Melanocyte of skin (primary cell): ENCODE measurements around the gene SLC35E3. TPM values are rescaled to one million over a fixed set of nuclear protein-coding genes. Genes with fewer than 3 reads are reported as not detected.

ENCODE experiments used
- total RNA-seq, 2 donors: library from RNA; depleted of rRNA; stranded (reverse); fragments of >200 nt; gene quantifications; 2 replicates each; pipeline ENCODE4 v1.2.3, GENCODE V29; 2012

Gene SLC35E3
- total RNA-seq = 1 to 10 TPM; 2.0 to 7.2 TPM

GRCh38 chr12:68745904-68746571 is at the start of gene SLC35E3:
SLC35E3 (plus strand) TSS chr12:68746176; CDS start chr12:68746378, 202 bp downstream.

GRCh38 chr12:68807576-68808387 is 61.8 kb downstream of the SLC35E3 start, which contains the start of gene MDM2:
MDM2 (plus strand) TSS chr12:68808177; CDS start chr12:68808478, 301 bp downstream.

Other genes with a start within 250 kb of the SLC35E3 start
- gene RAP1B, start 135.3 kb upstream of the SLC35E3 start, total RNA-seq = 10 to 100 TPM; 72.3 to 94.2 TPM
- gene NUP107, start 59.2 kb upstream of the SLC35E3 start, total RNA-seq = 10 to 100 TPM; 45.8 to 94.6 TPM
- 100 to 1,000 TPM; 150 to 212 TPM for gene MDM2, start 62.0 kb downstream of the SLC35E3 start, total RNA-seq
- gene CPM, start 187.0 kb downstream of the SLC35E3 start, total RNA-seq = 1 to 10 TPM; 1.3 to 5.5 TPM